ENCODE data around the gene FAXDC2. TPM values are rescaled to one million over a fixed set of nuclear protein-coding genes. Genes with fewer than 3 reads are reported as not detected.
A peak's percentile ranks its signal among the peaks of the same experiment; 100 is the strongest.

The FAXDC2 gene
- total and polyA plus RNA-seq, 2 of the 13 experiments (the other 11 are each of a cell fraction or from before 2014, with no cell fraction given) = 4.7 to 58.8 TPM

- no peak for TF ChIP-seq ZSCAN5A (CRISPR knock-in tag; IDR thresholded peaks at IDR 0.05; ENCODE audit: borderline replicate concordance)
- peak; percentile 12 for TF ChIP-seq RBM22 (optimal IDR thresholded peaks at IDR 0.05; ENCODE audit: low read length)
- no peak for TF ChIP-seq ZNF160 (CRISPR knock-in tag; IDR thresholded peaks at IDR 0.05)
- TF ChIP-seq SMARCE1 (IDR thresholded peaks at IDR 0.05; ENCODE audit: borderline replicate concordance) = no peak
These were observed 31.8 kb downstream of the FAXDC2 start (continued) for GRCh38 chr5:154818471-154819116.

GRCh38 chr5:154817815-154818214 lies 32.6 kb downstream of the FAXDC2 start:
- intact Hi-C loops (cut with micrococcal nuclease; ENCODE audit: unreplicated experiment) = loop anchor here (5.0 kb wide), 1 partner anchor 39 kb away; the partner anchor contains the start of gene CNOT8
- CTCF ChIA-PET (ENCODE audit: low intra/inter-chr PET ratio, low total read pairs) = no interaction called here
- 98% methylated on average over 6 of the region's 6 CpGs for WGBS (ENCODE audit: low lambda C conversion rate)
- no peak for TF ChIP-seq KLF9 (CRISPR knock-in tag; IDR thresholded peaks at IDR 0.05; ENCODE audit: low read depth)
- TF ChIP-seq POLR2AphosphoS5 (IDR thresholded peaks at IDR 0.05; ENCODE audit: low read depth, low read length) = 0 out of 2 replicates have a peak, but pooled peaks have one; percentile 16
- TF ChIP-seq GMEB1 (CRISPR knock-in tag; IDR thresholded peaks at IDR 0.05; ENCODE audit: borderline replicate concordance) = no peak
- TF ChIP-seq ZNF589 (CRISPR knock-in tag; conservative IDR thresholded peaks at IDR 0.05) = no peak
- TF ChIP-seq ETS1 (CRISPR knock-in tag; IDR thresholded peaks at IDR 0.05) = no peak
- TF ChIP-seq POLR2G (IDR thresholded peaks at IDR 0.05; ENCODE audit: low read depth, low read length) = peak; percentile 58
- TF ChIP-seq ZBTB25 (CRISPR knock-in tag; IDR thresholded peaks at IDR 0.05) = no peak
- TF ChIP-seq NFE2L2 (IDR thresholded peaks at IDR 0.05; ENCODE audit: low read length) = no peak
- peak; percentile 96 for TF ChIP-seq RBM22 (optimal IDR thresholded peaks at IDR 0.05; ENCODE audit: low read length)
- no peak for TF ChIP-seq BCL3 (CRISPR knock-in tag; IDR thresholded peaks at IDR 0.05)
- TF ChIP-seq SATB2 (CRISPR knock-in tag; IDR thresholded peaks at IDR 0.05) = no peak
- TF ChIP-seq GFI1 (CRISPR knock-in tag; IDR thresholded peaks at IDR 0.05; ENCODE audit: borderline replicate concordance) = no peak
- TF ChIP-seq SP1 (IDR thresholded peaks at IDR 0.05) = no peak
- no peak for TF ChIP-seq SP1 (CRISPR knock-in tag; IDR thresholded peaks at IDR 0.05)
- TF ChIP-seq ZFP37 (CRISPR knock-in tag; IDR thresholded peaks at IDR 0.05; ENCODE audit: borderline replicate concordance) = no peak

More at GRCh38 chr5:154817815-154818214, 32.6 kb downstream of the FAXDC2 start:
- Histone ChIP-seq H3K27ac (ENCODE audit: extremely low read length, insufficient read depth, low read length) (no peak overlapping the region), H3K36me3 (replicated peaks in 1 of 2; ENCODE audit: control insufficient read depth in 1 of 2, insufficient read depth in 2 of 2, low read length in 2 of 2) (peaks cover 21 to 64% of the 10 kb centered on the region in 2 experiments), H3K79me2 (ENCODE audit: insufficient read depth, low read length) (no peaks in the 10 kb centered on the region), H3K9ac (ENCODE audit: insufficient read depth, low read depth, low read length) (no peak overlapping the region), H3K9me3 (ENCODE audit: low read length) (no peaks in the 10 kb centered on the region), H4K20me1 (ENCODE audit: insufficient read depth, low read length) (peaks cover 3% of the 10 kb centered on the region), H3K27me3 (ENCODE audit: control insufficient read depth in 1 of 2, insufficient read depth in 2 of 2, low read length in 2 of 2) (no peaks in the 10 kb centered on the region), H2AFZ (ENCODE audit: low read length) (no peak overlapping the region), H3K4me1 (ENCODE audit: insufficient read depth, low read length) (peaks cover 32% of the 10 kb centered on the region), H3K4me3 (replicated peaks in 1 of 3; ENCODE audit: insufficient read depth in 1 of 3, low read depth in 2 of 3, low read length in 3 of 3) (no peak overlapping the region), H3K4me2 (ENCODE audit: low read depth, low read length) (no peak overlapping the region)
- DNase-seq (ENCODE audit: low spot score) (no peak), FAIRE-seq (no peak), ATAC-seq (no peak)
- in situ Hi-C loops (cut with HindIII; ENCODE audit: extremely low pct_ligation_motif_present, low pct_unique_long_range_greater_than_20kb) = no loop called here
- no TSS peak for BruUV-seq (replicated peaks)
- POLR2A ChIA-PET = no interaction called here

Data from HepG2 (cell line).